ENCODE data around the gene POC1A. TPM values are rescaled to one million over a fixed set of nuclear protein-coding genes. Genes with fewer than 3 reads are reported as not detected.

Gene POC1A
- polyA plus RNA-seq, 1 of the 3 experiments (the other 2 are of a cell fraction): 11.7 TPM

DNA sequence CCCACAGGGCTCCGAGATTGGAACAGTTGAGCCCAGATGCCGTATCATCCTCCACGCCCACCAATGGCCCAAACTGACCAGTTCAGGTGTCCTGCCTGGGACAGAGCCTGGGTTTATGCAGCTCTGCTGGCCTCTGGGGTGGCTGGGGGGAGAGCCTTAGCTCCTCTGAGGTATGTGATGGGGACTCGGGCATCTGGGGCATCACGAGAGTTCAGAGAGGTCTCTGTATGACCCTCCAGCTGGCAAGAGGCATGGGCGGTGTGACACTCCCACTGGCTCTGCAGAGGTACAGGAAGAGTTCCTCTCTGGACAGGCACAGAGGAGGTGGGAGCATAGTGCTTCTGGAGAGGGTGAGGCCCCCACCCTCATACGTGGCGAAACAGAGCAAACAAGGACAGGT is 71.3 kb downstream of the POC1A start:
- Histone ChIP-seq H3K9me3 (no peaks in the 10 kb centered on the region), H3K79me2 (ENCODE audit: insufficient read depth) (no peaks in the 10 kb centered on the region), H3K9me2 (no peaks in the 10 kb centered on the region), H3K4me1 (ENCODE audit: control insufficient read depth in 1 of 2, insufficient read depth in 2 of 2, low read depth in 1 of 2, low read length in 1 of 2) (peaks cover 0 to 21% of the 10 kb centered on the region in 2 experiments; a peak in 1 of 4 replicates), H2AFZ (ENCODE audit: low read depth) (no peak overlapping the region), H3K27ac (ENCODE audit: low read depth in 2 of 2, low read length in 1 of 2) (no peak overlapping the region; a peak in 1 of 4 replicates), H3F3A (replicated peaks; ENCODE audit: insufficient read depth) (peaks cover 4% of the 10 kb centered on the region), H3K9ac (no peak overlapping the region), H4K20me1 (ENCODE audit: insufficient read depth) (no peaks in the 10 kb centered on the region), H3K36me3 (replicated peaks in 1 of 2; ENCODE audit: control insufficient read depth in 1 of 2, insufficient read depth in 2 of 2, low read length in 1 of 2) (no peaks in the 10 kb centered on the region), H3K27me3 (ENCODE audit: insufficient read depth) (no peaks in the 10 kb centered on the region), H3K4me3 (ENCODE audit: low read depth in 2 of 2, low read length in 1 of 2) (no peak overlapping the region), H3K4me2 (no peak overlapping the region)
- 100% methylated on average over 5 of the region's 8 CpGs for WGBS (ENCODE audit: low lambda C conversion rate)
- DNase-seq: no peak
- ChIA-PET POLR2A (no interaction called here), CTCF (interaction anchor here (2.0 to 3.3 kb wide), 3 partner anchors 38 to 81 kb away, joined by 8 to 13 read pairs (median 9); no protein-coding TSS in a partner anchor)
- TF ChIP-seq, protein P1, sequence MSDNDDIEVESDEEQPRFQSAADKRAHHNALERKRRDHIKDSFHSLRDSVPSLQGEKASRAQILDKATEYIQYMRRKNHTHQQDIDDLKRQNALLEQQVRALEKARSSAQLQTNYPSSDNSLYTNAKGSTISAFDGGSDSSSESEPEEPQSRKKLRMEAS (IDR thresholded peaks at IDR 0.05; ENCODE audit: low read depth): no peak
- TF ChIP-seq MEF2A (IDR thresholded peaks at IDR 0.05; ENCODE audit: borderline replicate concordance, low read depth): no peak

GRCh38 chr3:52080830-52081719 is 73.1 kb downstream of the POC1A start:
- H3K79me2 ChIP-seq (ENCODE audit: insufficient read depth): no peaks in the 10 kb centered on the region
- WGBS (ENCODE audit: low lambda C conversion rate): 91% methylated on average over 21 of the region's 21 CpGs
- H4K20me1 ChIP-seq (ENCODE audit: insufficient read depth): no peaks in the 10 kb centered on the region
- TF ChIP-seq USF1 (IDR thresholded peaks at IDR 0.05; ENCODE audit: borderline replicate concordance, low read depth): no peak
- no peaks in the 10 kb centered on the region for H3K9me2 ChIP-seq
- H3K36me3 ChIP-seq (replicated peaks in 1 of 2; ENCODE audit: control insufficient read depth in 1 of 2, insufficient read depth in 2 of 2, low read length in 1 of 2): no peaks in the 10 kb centered on the region
- no peak overlapping the region for H2AFZ ChIP-seq (ENCODE audit: low read depth)
- POLR2A ChIA-PET: no interaction called here
- no peak overlapping the region for H3K4me2 ChIP-seq
- CTCF ChIA-PET: interaction anchor here (0.7 kb wide), 1 partner anchor 53 kb away, joined by 3 read pairs; no protein-coding TSS in a partner anchor
- no peak overlapping the region for H3K4me3 ChIP-seq (ENCODE audit: low read depth in 2 of 2, low read length in 1 of 2)
- no peaks in the 10 kb centered on the region for H3K9me3 ChIP-seq
- no peaks in the 10 kb centered on the region for H3K27me3 ChIP-seq (ENCODE audit: insufficient read depth)
- H3K9ac ChIP-seq: no peak overlapping the region
- no peak overlapping the region for H3K27ac ChIP-seq (ENCODE audit: low read depth in 2 of 2, low read length in 1 of 2)
- DNase-seq: no peak
- no peaks in the 10 kb centered on the region for H3F3A ChIP-seq (replicated peaks; ENCODE audit: insufficient read depth)
- H3K4me1 ChIP-seq (ENCODE audit: control insufficient read depth in 1 of 2, insufficient read depth in 2 of 2, low read depth in 1 of 2, low read length in 1 of 2): peaks cover 0 to 26% of the 10 kb centered on the region in 2 experiments; a peak in 1 of 4 replicates

DNA sequence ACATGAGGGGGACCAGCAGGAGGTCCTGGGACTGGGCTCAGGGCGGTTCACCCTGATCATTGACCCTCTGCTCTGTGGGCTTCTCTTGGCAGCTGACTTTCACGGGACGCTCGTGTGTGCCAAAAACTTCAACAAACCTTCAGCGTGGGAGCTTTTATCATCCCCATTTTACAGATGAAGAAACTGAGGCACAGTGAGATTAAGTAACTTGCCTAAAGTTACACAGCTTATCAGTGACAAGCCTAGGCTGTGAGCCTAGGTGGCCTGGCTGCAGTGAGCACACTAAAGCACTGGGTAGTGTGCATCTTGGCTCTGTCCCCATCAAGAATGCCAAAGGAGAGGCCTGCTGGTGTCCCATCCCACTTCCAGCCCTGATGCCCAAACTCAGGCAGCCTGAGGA is 74.3 kb downstream of the POC1A start:
- TF ChIP-seq MEF2A (IDR thresholded peaks at IDR 0.05; ENCODE audit: borderline replicate concordance, low read depth) (no peak), YY1 (IDR thresholded peaks at IDR 0.05; ENCODE audit: low read depth) (no peak), NFIC (IDR thresholded peaks at IDR 0.05; ENCODE audit: borderline replicate concordance) (no peak), EP300 (IDR thresholded peaks at IDR 0.05; ENCODE audit: borderline replicate concordance in 1 of 2, low read depth in 1 of 2, low read length in 1 of 2) (no peak), FOXM1 (IDR thresholded peaks at IDR 0.05; ENCODE audit: low read depth) (no peak)
- DNase-seq: no peak
- POLR2A ChIA-PET: no interaction called here

More for the DNA sequence above, 74.3 kb downstream of the POC1A start:
- H3K27me3 ChIP-seq (ENCODE audit: insufficient read depth): no peaks in the 10 kb centered on the region
- CTCF ChIA-PET: interaction anchor here (1.3 kb wide), 1 partner anchor 43 kb away, joined by 4 read pairs; no protein-coding TSS in a partner anchor
- no peaks in the 10 kb centered on the region for H4K20me1 ChIP-seq (ENCODE audit: insufficient read depth)
- no peaks in the 10 kb centered on the region for H3K79me2 ChIP-seq (ENCODE audit: insufficient read depth)
- no peak overlapping the region for H3K9ac ChIP-seq
- H3K27ac ChIP-seq (ENCODE audit: low read depth in 2 of 2, low read length in 1 of 2): no peak overlapping the region
- H2AFZ ChIP-seq (ENCODE audit: low read depth): no peak overlapping the region
- no peaks in the 10 kb centered on the region for H3F3A ChIP-seq (replicated peaks; ENCODE audit: insufficient read depth)
- H3K9me3 ChIP-seq: no peaks in the 10 kb centered on the region
- H3K4me3 ChIP-seq (ENCODE audit: low read depth in 2 of 2, low read length in 1 of 2): no peak overlapping the region
- no peaks in the 10 kb centered on the region for H3K9me2 ChIP-seq
- WGBS (ENCODE audit: low lambda C conversion rate): 98% methylated on average over 5 of the region's 5 CpGs
- no peaks in the 10 kb centered on the region for H3K36me3 ChIP-seq (replicated peaks in 1 of 2; ENCODE audit: control insufficient read depth in 1 of 2, insufficient read depth in 2 of 2, low read length in 1 of 2)
- H3K4me1 ChIP-seq (ENCODE audit: control insufficient read depth in 1 of 2, insufficient read depth in 2 of 2, low read depth in 1 of 2, low read length in 1 of 2): peaks cover 0 to 26% of the 10 kb centered on the region in 2 experiments; a peak in 1 of 4 replicates
- H3K4me2 ChIP-seq: no peak overlapping the region
